Adipose tissue (tissue), 3 donors: Measurements from ENCODE around the gene GARNL3. TPM values are rescaled to one million over a fixed set of nuclear protein-coding genes. Genes with fewer than 3 reads are reported as not detected.

Experiments used
- H3K27ac ChIP-seq: one replicate; pipeline ENCODE4 v1.5.1; 2013; ENCODE audit warnings: low read depth, low read length
- WGBS, 3 donors: extraction: QIAGEN DNeasy Blood & Tissue Kit; methylation state at CpG; one replicate each; pipeline ENCODE4 v1.1.7; 2013; 5-methylcytosine and 5-hydroxymethylcytosine counted together
- polyA plus RNA-seq, 3 donors: library from polyadenylated mRNA; stranded (reverse); fragments of 200-250 nt; gene quantifications; one replicate each; pipeline ENCODE4 v1.2.3, GENCODE V29; 2013
- donor health status: healthy with polysubstance abuse.
- donor health status: Bipolar disorder and iron deficiency.
- donor health status: healthy.

The GARNL3 gene
- polyA plus RNA-seq, 3 donors = 2.4 to 7.5 (median 3.0) TPM

- H3K27ac ChIP-seq = no peak overlapping the region
These were observed 910 bp upstream of the GARNL3 start for GRCh38 chr9:127263664-127264063.

- no peak overlapping the region for H3K27ac ChIP-seq
- 78 to 85% (median 82%) methylated on average over 5 of the region's 5 CpGs for WGBS, 3 donors
These were observed 3.4 kb downstream of the GARNL3 start for GRCh38 chr9:127267793-127268525.

- WGBS, 3 donors = 91 to 94% (median 93%) methylated on average over 1 of the region's 1 CpG
- H3K27ac ChIP-seq = no peak overlapping the region
These were observed 4.9 kb downstream of the GARNL3 start for GRCh38 chr9:127269449-127269848.

- H3K27ac ChIP-seq = no peak overlapping the region
- 87 to 95% (median 88%) methylated on average over 3 of the region's 3 CpGs for WGBS, 3 donors
These were observed 8.8 kb downstream of the GARNL3 start for GRCh38 chr9:127273326-127273725.

GRCh38 chr9:127277099-127277498, 12.5 kb downstream of the GARNL3 start:
- no peak overlapping the region for H3K27ac ChIP-seq
- WGBS, 3 donors = 55 to 63% (median 56%) methylated on average over 2 of the region's 2 CpGs

GRCh38 chr9:127277770-127278169, 13.2 kb downstream of the GARNL3 start:
- no peak overlapping the region for H3K27ac ChIP-seq
- 97 to 100% (median 98%) methylated on average over 1 of the region's 1 CpG for WGBS, 3 donors

GRCh38 chr9:127278372-127278771, 13.8 kb downstream of the GARNL3 start:
- WGBS, 3 donors = 90 to 93% (median 93%) methylated on average over 2 of the region's 2 CpGs
- no peak overlapping the region for H3K27ac ChIP-seq

GRCh38 chr9:127279717-127280285, 15.2 kb downstream of the GARNL3 start:
- WGBS, 3 donors = 60 to 96% (median 92%) methylated on average over 3 of the region's 3 CpGs
- H3K27ac ChIP-seq = no peak overlapping the region

- H3K27ac ChIP-seq = no peak overlapping the region
- WGBS, 3 donors = 69 to 89% (median 88%) methylated on average over 8 of the region's 8 CpGs
These were observed 16.5 kb downstream of the GARNL3 start for GRCh38 chr9:127280880-127281660.

- no peak overlapping the region for H3K27ac ChIP-seq
These were observed 17.3 kb downstream of the GARNL3 start for GRCh38 chr9:127281891-127282290.

GRCh38 chr9:127282611-127283010, 18.0 kb downstream of the GARNL3 start:
- no peak overlapping the region for H3K27ac ChIP-seq

- WGBS, 3 donors = 90 to 99% (median 96%) methylated on average over 3 of the region's 3 CpGs
- H3K27ac ChIP-seq = no peak overlapping the region
These were observed 18.6 kb downstream of the GARNL3 start for GRCh38 chr9:127283135-127283534.

GRCh38 chr9:127283917-127284497, 19.4 kb downstream of the GARNL3 start:
- WGBS, 3 donors = 26 to 54% (median 41%) methylated on average over 2 of the region's 2 CpGs

GRCh38 chr9:127285965-127286364, 21.4 kb downstream of the GARNL3 start:
- no peak overlapping the region for H3K27ac ChIP-seq

More at GRCh38 chr9:127283917-127284497, 19.4 kb downstream of the GARNL3 start:
- H3K27ac ChIP-seq = no peak overlapping the region

GRCh38 chr9:127290561-127291065, 26.0 kb downstream of the GARNL3 start:
- no peak overlapping the region for H3K27ac ChIP-seq
- WGBS, 3 donors = 73 to 90% (median 79%) methylated on average over 3 of the region's 3 CpGs

GRCh38 chr9:127291246-127291778, 26.7 kb downstream of the GARNL3 start:
- WGBS, 3 donors = 80 to 84% (median 83%) methylated on average over 4 of the region's 4 CpGs
- H3K27ac ChIP-seq = no peak overlapping the region

GRCh38 chr9:127292415-127292814, 27.8 kb downstream of the GARNL3 start:
- 78 to 96% (median 93%) methylated on average over 4 of the region's 4 CpGs for WGBS, 3 donors
- H3K27ac ChIP-seq = no peak overlapping the region

GRCh38 chr9:127293328-127293727, 28.8 kb downstream of the GARNL3 start:
- WGBS, 3 donors = 36 to 51% (median 41%) methylated on average over 5 of the region's 5 CpGs
- H3K27ac ChIP-seq = no peak overlapping the region

GRCh38 chr9:127293767-127294166, 29.2 kb downstream of the GARNL3 start:
- H3K27ac ChIP-seq = no peak overlapping the region
- WGBS, 3 donors = 23 to 54% (median 35%) methylated on average over 1 of the region's 1 CpG
